NCI-H2081 (cell line): ENCODE results near the gene KCTD19.

ENCODE experiments used
- DNase-seq, 2 experiments: peaks; one replicate each; lab custom pipeline; 2025; lab: John Stamatoyannopoulos, UW

Gene KCTD19

DNA sequence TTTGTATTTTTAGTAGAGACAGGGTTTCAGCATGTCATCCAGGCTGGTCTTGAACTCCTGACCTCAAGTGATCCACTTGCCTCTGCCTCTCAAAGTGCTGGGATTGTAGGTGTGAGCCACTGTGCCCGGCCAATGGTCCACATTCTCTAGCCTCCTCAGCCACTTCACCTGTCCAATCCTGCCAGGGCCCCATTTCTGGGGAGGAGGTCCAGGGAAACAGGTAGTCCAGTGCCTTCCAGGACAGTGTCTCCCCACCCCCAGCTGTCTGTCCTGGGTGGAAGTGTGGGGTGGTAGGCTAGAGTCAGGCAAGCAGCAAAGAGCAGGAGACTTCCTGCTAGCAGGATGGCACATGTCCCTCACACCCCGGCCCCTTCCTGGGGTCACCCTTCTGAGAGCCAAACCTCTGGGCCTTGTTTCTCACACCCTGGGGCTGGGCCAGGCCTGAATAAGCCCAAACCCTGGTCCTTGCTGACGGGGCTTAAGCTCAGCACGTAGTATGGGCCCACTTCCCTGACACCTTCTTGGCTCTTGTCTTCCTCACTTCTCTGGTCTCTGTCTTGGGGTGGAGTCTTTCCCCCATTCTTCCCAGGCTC lies 84.3 kb downstream of the KCTD19 start:
- DNase-seq: no peak

DNA sequence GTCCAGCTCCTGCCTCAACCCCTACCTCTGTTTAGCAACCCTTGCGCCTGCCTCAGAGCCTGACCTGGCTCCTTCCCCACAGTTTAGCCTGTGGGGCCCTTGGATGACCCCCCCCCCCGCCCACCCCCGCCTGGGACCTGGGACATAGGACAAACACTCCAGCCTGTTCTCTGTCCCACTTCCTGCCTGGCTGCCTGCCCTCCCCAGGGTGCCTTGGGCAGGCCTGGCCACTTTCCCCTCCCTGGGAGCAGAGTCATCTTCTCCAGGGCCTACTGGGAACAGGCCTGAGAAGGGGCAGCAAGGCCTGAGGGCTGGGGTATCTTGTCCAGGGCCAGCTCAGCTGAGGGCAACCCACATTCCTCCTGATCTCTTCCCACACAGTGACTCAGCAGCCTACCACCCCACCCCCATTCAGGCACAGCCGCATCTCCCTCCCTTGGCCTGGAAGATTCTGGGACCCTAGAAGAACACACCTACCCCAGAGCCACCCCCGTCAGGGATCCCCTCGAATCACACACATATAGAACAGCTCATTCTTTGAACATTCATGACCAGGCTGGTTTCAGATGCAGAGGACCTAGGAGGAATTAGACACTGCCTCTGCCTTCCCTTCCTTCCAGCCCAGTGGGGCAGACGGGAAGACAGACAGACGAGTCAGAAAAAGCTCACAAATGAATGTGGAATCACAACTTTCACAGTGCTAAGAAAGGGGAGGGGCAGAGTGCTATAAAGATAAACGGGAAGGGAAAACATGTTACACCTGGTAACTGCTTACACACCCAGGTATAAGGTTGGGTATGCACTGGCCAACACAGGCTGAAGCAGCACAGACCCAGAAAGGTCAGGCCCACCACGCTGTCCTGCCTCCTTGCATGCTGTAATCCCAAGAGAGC lies 85.3 kb downstream of the KCTD19 start:
- DNase-seq: no peak

DNA sequence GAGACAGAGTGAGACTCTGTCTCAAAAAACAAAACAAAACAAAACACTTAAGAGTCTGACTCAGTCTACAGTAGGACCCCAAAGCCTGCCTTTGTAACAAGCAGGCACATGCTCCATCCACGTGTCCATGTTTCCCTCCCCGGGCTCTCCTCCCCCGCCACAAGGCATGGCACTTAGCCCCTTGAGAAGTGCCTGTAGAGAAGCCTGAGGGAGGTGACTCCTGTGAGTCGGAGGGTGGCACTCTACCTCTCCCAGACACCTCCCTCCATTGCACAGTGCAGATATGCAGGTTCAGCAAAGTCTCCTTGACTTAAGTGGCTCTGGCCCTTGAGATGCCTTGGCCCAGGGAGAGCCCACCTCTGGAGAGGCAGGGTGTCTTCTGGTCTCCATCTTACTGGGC lies 86.0 kb downstream of the KCTD19 start:
- no peak for DNase-seq
